HG03439 (cell line): ENCODE results near the gene STAG3.

ENCODE experiments used
- ATAC-seq: cut with Tn5 transposase; IDR thresholded peaks from one replicate; pipeline ENCODE4 v1.9.1; 2021; ENCODE audit warnings: mild to moderate bottlenecking, moderate library complexity; ENCODE audit not compliant: unreplicated experiment

Gene STAG3

GRCh38 chr7:100155553-100156317 is 22.0 kb upstream of the STAG3 start:
- no peak for ATAC-seq

GRCh38 chr7:100156331-100157068 is 21.2 kb upstream of the STAG3 start:
- ATAC-seq: no peak

GRCh38 chr7:100157069-100157333 is 20.7 kb upstream of the STAG3 start:
- no peak for ATAC-seq

GRCh38 chr7:100157334-100158228 is 20.1 kb upstream of the STAG3 start:
- ATAC-seq: no peak

DNA sequence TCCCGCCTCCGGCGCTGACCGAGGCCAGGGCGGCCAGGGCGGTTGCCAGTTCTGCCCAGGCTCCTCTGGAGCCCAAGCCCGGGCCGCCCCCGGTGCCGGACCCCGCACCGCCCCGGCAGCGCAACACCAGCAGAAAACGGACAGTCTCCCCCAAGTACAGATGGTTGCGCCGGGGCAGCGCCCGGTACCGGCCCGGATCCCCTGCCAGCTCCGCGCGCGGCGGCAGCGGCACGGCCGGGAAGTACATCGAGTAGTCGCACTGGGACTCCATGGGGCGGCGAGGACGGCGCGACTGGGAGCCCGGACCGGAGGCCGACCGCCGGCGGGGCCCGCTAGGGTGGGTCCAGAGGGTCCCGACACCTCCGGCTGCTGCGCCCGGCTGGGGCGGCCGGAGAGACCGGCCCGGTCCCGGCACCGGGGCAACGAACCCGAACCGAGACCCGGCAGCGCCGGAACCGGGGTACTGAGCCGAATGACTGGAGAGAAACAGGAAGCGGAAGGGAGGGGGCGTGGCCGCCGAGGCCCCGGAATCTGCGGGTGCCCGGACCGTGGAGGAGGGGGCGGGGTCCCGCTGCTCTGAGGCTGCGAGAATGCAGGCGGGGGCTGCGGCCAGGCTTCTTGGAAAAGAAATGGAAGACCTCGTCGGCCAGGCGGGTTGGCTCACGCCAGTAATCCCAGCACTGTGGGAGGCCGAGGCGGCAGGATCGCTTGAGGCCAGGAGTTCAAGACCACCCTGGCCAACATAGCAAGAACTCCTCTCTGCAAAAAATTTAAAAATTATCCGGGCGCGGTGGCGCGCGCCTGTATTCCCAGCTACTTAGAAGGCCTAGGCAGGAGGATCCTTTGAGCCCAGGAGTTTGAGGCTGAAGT is 19.3 kb upstream of the STAG3 start, which contains the start of gene TRAPPC14:
Gene TRAPPC14 (minus strand): TSS at position 495 of the 870 bp plus-strand sequence. CDS start 224 bp downstream, at position 271.
- peak; percentile 72 for ATAC-seq

DNA sequence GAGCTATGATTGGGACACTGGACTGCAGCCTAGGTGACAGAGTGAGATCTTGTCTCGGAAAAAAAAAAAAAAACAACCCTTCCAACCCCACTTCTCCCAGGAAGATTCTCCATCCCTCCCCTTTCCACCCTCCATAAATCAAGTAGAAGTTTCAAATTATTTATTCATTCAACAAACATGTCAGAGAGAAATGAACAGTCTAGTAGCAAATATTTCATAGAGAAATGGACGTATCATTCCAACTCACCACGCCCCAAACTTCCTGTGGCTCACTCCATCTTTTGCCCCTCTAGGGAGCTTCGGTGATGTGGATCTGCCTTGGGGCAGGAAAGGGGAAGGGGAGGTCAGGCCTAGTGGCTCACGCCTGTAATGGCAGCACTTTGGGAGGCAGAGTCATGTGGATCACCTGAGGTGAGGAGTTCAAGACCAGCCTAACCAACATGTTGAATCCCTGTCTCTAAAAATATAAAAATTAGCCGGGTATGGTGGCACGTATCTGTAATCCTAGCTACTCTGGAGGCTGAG is 18.6 kb upstream of the STAG3 start:
- no peak for ATAC-seq

GRCh38 chr7:100160067-100160466 is 17.7 kb upstream of the STAG3 start:
- no peak for ATAC-seq

DNA sequence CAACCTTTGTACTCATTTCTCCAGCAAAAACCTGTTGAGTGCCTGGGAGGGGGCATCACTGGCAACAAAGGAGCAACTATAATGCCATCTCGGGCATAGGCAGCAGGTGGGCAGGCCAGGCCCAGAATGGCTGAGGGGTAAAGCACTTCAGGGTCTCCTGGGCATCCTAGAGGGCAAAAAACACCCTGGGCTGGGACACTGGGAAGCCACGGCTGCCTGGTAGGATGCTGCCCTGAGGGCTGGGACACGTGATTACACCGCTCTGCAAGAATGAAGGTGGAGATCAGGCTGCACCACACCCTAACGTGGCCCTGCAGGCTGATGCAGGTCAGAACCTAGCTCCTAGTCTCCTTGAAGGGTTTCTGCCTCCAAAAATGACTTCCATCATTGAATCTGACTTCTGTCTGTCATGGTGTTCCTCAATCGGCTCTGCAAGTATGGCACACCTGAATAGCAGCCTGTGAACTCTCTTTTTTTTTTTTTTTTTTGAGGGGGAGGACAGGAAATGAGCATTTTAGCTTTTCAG is 14.6 kb upstream of the STAG3 start:
- no peak for ATAC-seq

GRCh38 chr7:100163871-100164270 is 13.8 kb upstream of the STAG3 start:
- ATAC-seq: no peak

DNA sequence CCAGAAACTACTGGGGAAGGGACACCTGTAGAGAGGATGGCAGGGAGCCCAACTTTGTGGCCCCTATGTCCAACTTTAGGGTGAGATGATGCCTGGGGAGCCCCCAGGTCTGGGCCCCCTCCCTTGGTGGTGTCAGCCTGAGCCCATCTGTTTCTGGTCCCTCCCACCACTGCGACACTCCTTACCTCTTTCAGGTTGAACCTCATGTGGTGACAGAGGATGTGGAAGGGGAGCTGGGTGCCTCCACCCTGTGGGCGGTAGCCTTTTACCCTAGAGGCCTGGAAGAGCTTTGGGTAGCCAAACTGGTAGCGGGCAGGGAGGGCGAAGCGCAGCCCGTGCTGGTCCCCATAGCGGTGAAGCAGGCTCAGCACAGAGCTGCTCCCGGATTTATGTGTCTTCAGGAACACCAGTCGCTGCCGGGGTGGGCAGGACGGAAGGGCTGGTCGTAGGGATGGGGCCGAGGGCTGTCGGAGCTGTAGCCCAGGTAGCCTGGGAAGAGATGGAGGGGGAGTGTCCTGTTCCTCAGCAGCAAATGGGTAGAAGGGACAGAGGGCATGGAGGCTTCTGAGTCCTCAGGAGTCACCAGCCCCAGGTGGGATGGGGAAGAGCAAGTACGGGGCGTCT is 11.3 kb upstream of the STAG3 start:
- ATAC-seq: no peak

- ATAC-seq: no peak
These were observed 10.5 kb upstream of the STAG3 start for GRCh38 chr7:100166970-100167911.

- no peak for ATAC-seq
These were observed 9.8 kb upstream of the STAG3 start for GRCh38 chr7:100167912-100168323.

DNA sequence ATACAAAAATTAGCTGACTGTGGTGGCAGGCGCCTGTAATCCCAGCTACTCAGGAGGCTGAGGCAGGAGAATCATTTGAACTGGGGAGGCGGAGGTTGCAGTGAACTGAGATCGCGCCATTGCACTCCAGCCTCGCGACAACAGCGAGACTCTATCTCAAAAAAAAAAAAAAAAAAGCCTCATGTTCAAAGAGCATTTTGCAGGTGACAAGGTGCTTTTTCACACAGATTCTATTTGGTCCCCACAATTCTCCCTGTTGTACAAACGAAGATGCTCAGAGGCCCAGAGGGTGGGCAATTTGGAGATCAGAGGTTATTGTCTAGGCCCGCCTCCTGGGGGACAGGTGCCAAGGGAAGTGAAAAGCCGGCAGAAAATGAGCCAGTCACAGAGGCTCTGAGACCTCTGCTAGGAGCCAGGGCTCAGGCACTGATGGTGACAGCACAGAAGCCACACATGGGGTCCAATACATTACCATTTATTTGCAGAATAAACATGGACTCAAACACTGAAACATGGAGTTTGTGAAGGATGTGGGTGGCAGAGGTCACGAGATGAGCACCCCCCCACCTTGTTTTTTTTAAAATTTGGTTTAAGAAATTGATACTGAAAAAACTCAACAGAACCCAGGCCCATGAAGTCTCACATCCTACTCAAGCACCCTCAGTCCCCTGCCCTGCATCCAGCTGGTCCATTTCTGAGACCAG is 8.4 kb upstream of the STAG3 start:
- ATAC-seq: no peak

DNA sequence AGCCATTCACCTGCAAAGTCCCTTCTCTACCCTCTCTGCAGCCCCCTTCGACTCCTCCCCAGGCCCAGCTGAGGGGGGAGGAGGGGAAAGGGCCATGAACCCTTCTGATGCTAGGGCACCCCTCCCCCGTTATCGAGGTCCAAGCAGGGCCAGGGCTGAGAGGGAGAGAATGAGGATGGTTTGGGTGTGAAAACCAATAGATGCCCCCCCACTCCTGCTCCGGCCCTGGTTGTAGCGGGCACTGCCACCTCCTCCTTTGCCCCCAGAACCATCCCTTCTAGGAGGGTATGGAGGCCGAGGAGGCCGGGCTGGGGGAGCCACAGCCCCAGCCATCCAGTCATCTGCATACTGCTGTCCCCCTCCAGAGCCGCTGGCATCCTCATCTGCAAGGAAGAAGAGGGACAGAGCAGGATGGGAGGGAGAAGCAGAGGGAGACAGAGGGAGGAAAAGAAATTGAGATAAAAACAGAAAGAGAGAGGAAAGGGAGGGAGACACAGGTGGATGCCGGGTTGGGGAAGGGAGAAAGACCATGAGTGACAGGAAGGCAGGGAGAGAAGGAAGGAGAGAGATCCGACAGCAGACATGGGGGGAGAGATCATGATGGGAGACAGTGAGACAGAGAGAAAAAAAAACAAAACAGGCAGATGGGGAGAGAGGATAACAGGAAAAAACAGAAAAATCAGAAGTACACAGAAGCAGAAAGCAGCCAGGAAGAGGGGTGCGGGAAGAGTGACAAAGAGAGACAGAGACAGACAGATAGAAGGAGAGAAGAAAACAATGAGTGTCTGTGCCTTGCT is 7.4 kb upstream of the STAG3 start:
- ATAC-seq: no peak

DNA sequence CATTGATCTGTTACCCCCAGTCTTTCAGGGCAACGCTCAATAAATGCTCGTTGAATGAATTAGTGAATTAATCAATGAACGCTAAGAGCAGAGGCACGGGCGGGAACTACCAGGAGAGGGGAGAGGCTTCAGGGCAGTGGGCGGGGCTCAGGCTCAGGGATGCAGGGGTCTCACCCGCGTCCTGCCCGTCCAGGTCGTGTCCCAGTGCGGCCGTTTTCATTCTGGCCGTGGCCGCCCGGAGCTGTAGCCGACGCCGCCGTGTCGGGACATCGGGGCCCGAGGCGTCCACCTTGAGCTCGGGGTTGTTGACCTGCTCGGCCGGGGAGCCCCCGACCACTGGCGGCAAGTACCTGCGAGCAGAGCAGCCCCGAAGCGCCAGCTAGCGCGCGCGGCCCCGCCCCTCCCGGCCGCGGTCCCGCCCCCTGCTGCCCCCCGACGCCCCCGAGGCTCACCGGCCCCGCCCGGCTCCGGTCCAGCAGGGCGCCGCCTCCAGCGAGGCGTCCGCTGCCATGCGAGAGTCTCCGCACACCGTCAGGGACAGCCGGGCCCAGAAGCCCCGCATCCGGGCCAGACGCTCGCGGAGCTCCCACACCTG is 6.5 kb upstream of the STAG3 start:
- no peak for ATAC-seq

- ATAC-seq: no peak
These were observed 5.9 kb upstream of the STAG3 start for GRCh38 chr7:100171840-100172239.
